ENCODE data around the gene CAMK1D.
"Not testable (repeated sequence)": the region's sequence is repeated elsewhere in the genome, so short reads cannot be mapped to it uniquely, and the experiment has no call there.

CAMK1D gene

GRCh38 chr10:12360461-12360860 is 11.1 kb downstream of the CAMK1D start:
- no peak for TF ChIP-seq CTCF (IDR thresholded peaks at IDR 0.05; ENCODE audit: low read depth, low read length)

GRCh38 chr10:12361115-12361514 is 11.8 kb downstream of the CAMK1D start:
- DNase-seq (ENCODE audit: extremely low read depth, low read depth): not testable (repeated sequence)

More at GRCh38 chr10:12360461-12360860, 11.1 kb downstream of the CAMK1D start:
- no peak for DNase-seq (ENCODE audit: extremely low read depth, low read depth)

GRCh38 chr10:12364559-12364958 is 15.2 kb downstream of the CAMK1D start:
- TF ChIP-seq CTCF (IDR thresholded peaks at IDR 0.05; ENCODE audit: low read depth, low read length): no peak
- DNase-seq (ENCODE audit: extremely low read depth, low read depth): no peak

GRCh38 chr10:12367272-12367671 is 17.9 kb downstream of the CAMK1D start:
- DNase-seq (ENCODE audit: extremely low read depth, low read depth): no peak
- TF ChIP-seq CTCF (IDR thresholded peaks at IDR 0.05; ENCODE audit: low read depth, low read length): no peak

- no peak for DNase-seq (ENCODE audit: extremely low read depth, low read depth)
- TF ChIP-seq CTCF (IDR thresholded peaks at IDR 0.05; ENCODE audit: low read depth, low read length): no peak
Observed at GRCh38 chr10:12369982-12370381, 20.6 kb downstream of the CAMK1D start.

GRCh38 chr10:12372846-12373245 is 23.5 kb downstream of the CAMK1D start:
- TF ChIP-seq CTCF (IDR thresholded peaks at IDR 0.05; ENCODE audit: low read depth, low read length): no peak
- DNase-seq (ENCODE audit: extremely low read depth, low read depth): no peak

- no peak for DNase-seq (ENCODE audit: extremely low read depth, low read depth)
- no peak for TF ChIP-seq CTCF (IDR thresholded peaks at IDR 0.05; ENCODE audit: low read depth, low read length)
Observed at GRCh38 chr10:12375076-12375504, 25.7 kb downstream of the CAMK1D start.

GRCh38 chr10:12376211-12376610 is 26.9 kb downstream of the CAMK1D start:
- no peak for DNase-seq (ENCODE audit: extremely low read depth, low read depth)
- TF ChIP-seq CTCF (IDR thresholded peaks at IDR 0.05; ENCODE audit: low read depth, low read length): no peak

Data from AG09319 (cell line).